Lower lobe of right lung (tissue), 2 donors: ENCODE measurements around the gene RARA. TPM values are rescaled to one million over a fixed set of nuclear protein-coding genes. Genes with fewer than 3 reads are reported as not detected.

Experiments
- ATAC-seq, 2 donors: fragments of 200-7000 bp; cut with Tn5 transposase; one replicate each; pipeline ENCODE4 v1.9.1; 2020 to 2022; ENCODE audit warnings: mild to moderate bottlenecking in 2 of 2, moderate library complexity in 2 of 2
- DNase-seq: peaks from one replicate; pipeline ENCODE4 v3.0.0-alpha.2; 2020
- H3K27ac ChIP-seq: fragments of 200-600 bp; one replicate; pipeline ENCODE4 v1.8.0; 2022
- H3K27me3 ChIP-seq: fragments of 200-600 bp; one replicate; pipeline ENCODE4 v1.8.0; 2022; ENCODE audit warnings: low read depth
- H3K36me3 ChIP-seq: fragments of 200-600 bp; one replicate; pipeline ENCODE4 v1.8.0; 2022; ENCODE audit warnings: mild to moderate bottlenecking
- H3K4me1 ChIP-seq: fragments of 200-600 bp; one replicate; pipeline ENCODE4 v1.8.0; 2022
- H3K4me3 ChIP-seq: fragments of 200-600 bp; one replicate; pipeline ENCODE4 v1.8.0; 2022; ENCODE audit warnings: mild to moderate bottlenecking
- H3K9me3 ChIP-seq: fragments of 200-600 bp; one replicate; pipeline ENCODE4 v1.8.0; 2022
- CTCF ChIP-seq: fragments of 200-600 bp; IDR thresholded peaks from one replicate; pipeline ENCODE4 v1.8.0; 2022; ENCODE audit warnings: antibody characterized with exemption, mild to moderate bottlenecking
- intact Hi-C: fragments of 100-400 bp; cut with DNase I; formaldehyde crosslinking; loops from one replicate; pipeline ENCODE4 v1.11.0; 2022
- total RNA-seq: library from RNA; stranded (reverse); fragmentation: NEBNext Ultra II Directional; extraction: Animal tissue kit (Norgen Biotek cat#: 25700); gene quantifications from one replicate; pipeline ENCODE4 v1.2.1, GENCODE V29; 2021
- donor health status: DM: no; HTN: yes; CAD: no; lungs with severe emphysema.

Gene RARA
- total RNA-seq, 1 donor from 2014 or later: 82.6 TPM

DNA sequence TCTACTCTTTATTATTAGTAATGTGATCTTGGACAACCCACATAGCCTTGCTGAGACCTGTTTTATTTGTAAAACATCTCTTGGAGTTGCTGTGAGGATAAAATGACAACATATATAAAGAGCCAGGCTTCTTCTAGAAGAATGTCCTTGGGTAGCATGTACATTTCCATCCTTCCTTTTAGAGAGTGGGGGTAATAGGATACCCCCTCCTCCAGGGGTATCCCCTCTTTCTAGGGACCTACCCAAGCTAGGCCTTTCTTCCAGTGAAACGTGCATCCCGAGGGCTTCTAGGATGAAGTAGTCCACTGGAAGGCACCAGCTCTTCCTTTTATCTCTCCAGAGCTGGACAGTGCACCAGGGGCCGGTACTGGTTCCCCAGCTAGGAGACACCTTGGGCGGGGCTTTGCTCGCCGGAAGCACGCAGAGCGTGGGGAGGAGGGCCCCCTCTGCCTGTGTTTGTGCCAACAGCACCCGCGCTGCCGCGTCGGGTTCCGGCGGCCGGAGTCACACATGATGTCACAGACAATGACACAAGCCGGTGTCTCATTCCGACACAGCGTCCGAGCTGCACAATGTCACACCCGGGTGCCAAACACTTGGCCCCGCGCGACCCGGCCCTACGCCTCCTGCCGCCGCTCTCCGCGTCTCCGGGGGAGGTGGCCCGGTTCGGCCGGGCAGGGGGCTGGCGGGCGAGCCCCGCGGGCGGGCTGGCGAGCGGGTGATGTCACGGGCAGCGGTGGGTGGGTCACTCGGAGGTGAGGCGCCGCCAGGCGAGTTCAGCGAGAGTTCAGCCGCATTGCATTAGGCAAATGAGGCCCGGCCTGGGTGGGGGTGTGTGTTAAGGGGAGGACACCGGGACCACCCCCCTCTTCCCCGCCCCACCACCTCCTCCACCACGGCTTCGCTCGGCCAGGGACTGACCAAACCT is 32.2 kb downstream of the RARA start:
- intact Hi-C loops: no loop called here
- peak; percentile 39 for TF ChIP-seq CTCF

DNA sequence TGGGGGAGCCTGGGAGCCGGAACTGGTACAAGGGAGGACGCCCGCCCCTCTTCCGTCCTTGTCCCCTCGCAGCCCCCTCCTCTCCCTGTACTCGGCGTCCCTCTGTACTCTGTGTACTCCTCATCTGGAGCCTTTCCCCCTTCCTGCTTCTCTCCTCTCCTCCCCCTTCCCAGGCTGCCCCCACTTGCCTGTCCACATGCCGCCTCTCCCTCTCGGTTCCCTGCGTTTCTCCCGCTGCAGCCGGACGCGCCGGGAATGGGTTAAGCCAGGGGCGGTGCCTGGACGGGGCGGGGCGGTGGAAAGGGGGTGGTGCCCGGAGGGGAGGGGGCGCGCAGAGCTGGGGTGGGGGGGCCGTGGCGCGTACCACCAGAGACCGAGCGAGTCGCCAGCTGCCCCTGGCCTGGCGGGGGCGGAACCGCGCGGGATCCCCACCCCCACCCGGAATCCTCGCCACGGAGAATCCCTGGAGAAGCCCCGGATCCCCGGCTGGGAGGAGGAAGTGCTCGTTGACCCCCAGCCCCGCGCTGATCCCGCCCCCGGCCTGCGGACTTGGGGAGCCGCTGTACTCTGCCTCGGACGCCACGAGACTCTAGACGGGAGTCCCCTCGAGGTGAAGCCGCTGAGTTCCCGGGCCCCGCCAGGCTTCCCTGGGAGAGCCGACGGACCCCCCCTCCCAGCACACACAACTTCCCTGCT is 33.0 kb downstream of the RARA start:
- H3K4me1 ChIP-seq: peaks cover 79% of the 10 kb centered on the region
- peak; percentile 86 for DNase-seq
- TF ChIP-seq CTCF: no peak

More for the DNA sequence above, 32.2 kb downstream of the RARA start:
- ATAC-seq: peak; percentile 74 to 85
- Histone ChIP-seq H3K27me3 (no peaks in the 10 kb centered on the region), H3K4me1 (peaks cover 79% of the 10 kb centered on the region), H3K27ac (peak overlapping the region; percentile 96), H3K4me3 (peak overlapping the region; percentile 92), H3K9me3 (no peaks in the 10 kb centered on the region), H3K36me3 (no peaks in the 10 kb centered on the region)
- DNase-seq: peak; percentile 97

GRCh38 chr17:40342504-40343218 is 33.7 kb downstream of the RARA start:
- no peaks in the 10 kb centered on the region for H3K9me3 ChIP-seq
- TF ChIP-seq CTCF: no peak
- DNase-seq (no peak), ATAC-seq (no peak)
- no peaks in the 10 kb centered on the region for H3K27me3 ChIP-seq
- peak overlapping the region; percentile 96 for H3K27ac ChIP-seq
- no peaks in the 10 kb centered on the region for H3K36me3 ChIP-seq
- intact Hi-C loops: no loop called here
- H3K4me1 ChIP-seq: peaks cover 79% of the 10 kb centered on the region
- H3K4me3 ChIP-seq: peak overlapping the region; percentile 92

More for the DNA sequence above, 33.0 kb downstream of the RARA start:
- Histone ChIP-seq H3K27ac (peak overlapping the region; percentile 96), H3K9me3 (no peaks in the 10 kb centered on the region), H3K4me3 (peak overlapping the region; percentile 92), H3K27me3 (no peaks in the 10 kb centered on the region), H3K36me3 (no peaks in the 10 kb centered on the region)
- ATAC-seq: peak; percentile 75 to 79
- intact Hi-C loops: no loop called here

DNA sequence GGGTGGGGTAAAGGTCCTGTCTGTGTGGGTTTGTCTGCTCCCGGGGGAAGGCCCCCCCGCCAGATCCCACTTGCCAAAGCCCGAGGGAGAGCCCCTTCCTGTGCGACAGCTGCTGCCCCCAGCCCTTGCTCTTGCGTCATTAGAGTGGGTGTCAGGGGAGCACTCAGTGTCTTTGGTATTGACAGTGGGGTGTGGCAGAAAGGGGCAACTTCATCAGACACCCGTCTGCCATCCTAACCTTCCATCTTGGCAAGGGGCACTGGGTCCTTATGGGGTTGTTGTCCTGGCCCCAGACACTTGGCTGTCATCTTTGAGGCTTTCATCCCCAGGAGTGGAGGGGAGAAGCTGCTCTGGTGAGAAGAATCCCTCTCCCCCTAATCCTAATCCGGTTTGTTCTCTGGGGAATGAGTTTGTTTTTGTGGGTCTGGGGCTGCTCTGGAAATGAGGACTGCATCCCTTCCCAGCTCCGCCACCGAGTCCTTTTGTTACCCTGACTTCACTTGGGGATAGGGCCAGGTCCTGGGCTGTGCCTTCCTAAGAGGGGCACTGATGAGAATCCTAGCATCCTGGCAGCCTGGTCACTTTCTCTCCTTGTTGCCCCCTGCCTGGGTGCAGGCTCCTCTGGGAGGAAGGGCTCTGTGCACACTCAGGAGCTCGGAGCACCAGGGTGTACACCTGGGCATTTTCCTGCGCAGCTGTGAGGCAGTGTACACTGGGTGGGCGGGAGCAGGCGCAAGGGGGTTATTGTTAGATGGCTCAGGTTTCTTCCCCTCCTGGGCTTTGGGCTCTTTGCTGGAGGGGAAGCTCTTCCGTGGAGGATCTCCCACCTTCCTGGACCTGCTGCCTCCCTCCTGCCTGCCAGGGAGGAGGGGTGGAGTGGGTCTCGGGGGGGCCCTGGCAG is 34.5 kb downstream of the RARA start:
- TF ChIP-seq CTCF: no peak
- Histone ChIP-seq H3K9me3 (no peaks in the 10 kb centered on the region), H3K4me1 (peaks cover 79% of the 10 kb centered on the region), H3K27me3 (no peaks in the 10 kb centered on the region), H3K4me3 (peak overlapping the region; percentile 92), H3K27ac (peak overlapping the region; percentile 96), H3K36me3 (peaks cover 7% of the 10 kb centered on the region)
- intact Hi-C loops: no loop called here
- no peak for ATAC-seq
- no peak for DNase-seq
